Activated naive CD8-positive, alpha-beta T cell (primary cell): ENCODE data around the gene RASA3.
"Not testable (repeated sequence)": the region's sequence is repeated elsewhere in the genome, so short reads cannot be mapped to it uniquely, and the experiment has no call there.

Experiments used
- H3K27ac Mint-ChIP-seq: one replicate; pipeline ENCODE4 v1.8.0; 2021; ENCODE audit warnings: mixed read lengths
- H3K27me3 Mint-ChIP-seq: one replicate; pipeline ENCODE4 v1.8.0; 2021; ENCODE audit warnings: mixed read lengths
- H3K36me3 Mint-ChIP-seq: one replicate; pipeline ENCODE4 v1.8.0; 2021; ENCODE audit warnings: mixed read lengths
- H3K4me1 Mint-ChIP-seq: one replicate; pipeline ENCODE4 v1.8.0; 2021; ENCODE audit warnings: low read depth, mixed read lengths
- H3K4me3 Mint-ChIP-seq: one replicate; pipeline ENCODE4 v1.8.0; 2021; ENCODE audit warnings: mild to moderate bottlenecking, mixed read lengths
- H3K9me3 Mint-ChIP-seq: one replicate; pipeline ENCODE4 v1.8.0; 2021; ENCODE audit warnings: low read depth, mixed read lengths

RASA3 gene

DNA sequence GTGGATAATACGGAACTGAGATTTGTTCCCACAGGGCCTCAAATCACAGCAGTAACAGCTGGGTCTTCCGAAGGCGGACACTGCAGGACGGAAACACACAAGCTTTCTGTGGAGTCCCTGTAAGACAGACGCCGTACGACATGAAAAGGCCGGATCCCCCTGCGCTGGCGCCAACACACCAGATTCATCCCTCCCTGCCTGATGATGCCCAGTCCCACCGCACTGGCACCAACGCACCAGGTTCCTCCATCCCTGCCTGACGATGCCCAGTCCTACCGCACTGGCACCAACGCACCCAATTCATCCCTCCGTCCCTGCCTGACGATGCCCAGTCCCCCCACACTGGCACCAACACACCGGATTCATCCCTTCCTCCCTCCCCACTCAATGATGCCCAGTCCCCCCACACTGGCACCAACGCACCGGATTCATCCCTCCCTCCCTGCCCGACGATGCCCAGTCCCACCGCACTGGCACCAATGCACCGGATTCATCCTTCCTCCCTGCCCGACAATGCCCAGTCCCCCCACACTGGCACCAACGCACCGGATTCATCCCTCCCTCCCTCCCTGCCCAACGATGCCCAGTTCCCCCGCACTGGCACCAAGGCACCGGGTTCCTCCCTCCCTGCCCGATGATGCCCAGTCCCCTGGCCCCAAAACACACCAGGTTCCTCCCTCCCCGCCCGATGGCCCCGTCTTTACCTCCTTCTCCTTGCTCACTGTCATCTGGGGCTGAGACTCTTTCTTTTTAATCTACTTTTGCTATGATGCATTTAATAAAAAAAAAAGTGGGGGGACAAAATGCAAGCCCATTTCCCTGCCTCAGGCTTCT, 55.1 kb downstream of the RASA3 start:
- Mint-ChIP-seq H3K4me3 (no peak overlapping the region), H3K9me3 (no peaks in the 10 kb centered on the region), H3K36me3 (no peaks in the 10 kb centered on the region), H3K4me1 (peaks cover 52% of the 10 kb centered on the region), H3K27ac (peak overlapping the region; percentile 89), H3K27me3 (no peaks in the 10 kb centered on the region)

DNA sequence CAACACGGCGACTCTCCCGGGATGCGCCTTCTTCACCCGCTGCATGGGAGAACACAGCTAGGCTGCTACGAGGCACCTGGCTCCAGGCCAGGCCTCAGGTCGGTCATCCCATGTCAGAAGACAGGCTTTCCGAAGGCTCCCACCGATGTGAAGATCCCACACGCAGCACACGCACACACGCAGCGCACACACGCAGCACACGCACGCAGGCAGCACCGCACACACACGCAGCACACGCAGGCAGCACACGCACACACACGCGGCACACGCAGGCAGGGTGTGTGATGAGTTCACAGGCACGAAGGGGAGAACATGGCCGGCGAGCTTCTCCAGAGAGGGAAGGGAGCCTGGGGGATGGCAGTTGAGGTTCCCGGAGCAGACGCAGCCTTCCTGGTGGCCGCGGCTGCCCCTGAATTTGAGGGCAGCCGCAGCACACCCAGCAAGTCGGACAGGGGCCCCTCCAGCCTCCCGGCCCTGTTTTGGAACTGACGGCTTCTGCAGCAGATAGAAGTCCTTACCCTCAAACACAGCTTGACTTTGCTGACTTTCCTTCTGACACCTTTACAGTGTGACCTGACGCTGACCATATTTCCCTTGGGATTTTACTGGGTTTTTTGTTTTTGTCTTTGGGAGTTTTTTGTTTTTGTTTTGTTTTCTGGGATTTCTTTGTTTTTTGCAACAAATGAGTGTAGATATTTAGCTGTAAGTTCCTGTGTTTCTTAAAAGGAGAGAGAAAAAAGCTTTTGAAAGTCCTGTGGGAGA, 55.9 kb downstream of the RASA3 start:
- Mint-ChIP-seq H3K36me3 (no peaks in the 10 kb centered on the region), H3K4me3 (no peak overlapping the region), H3K27ac (peak overlapping the region; percentile 89), H3K27me3 (no peaks in the 10 kb centered on the region), H3K9me3 (no peaks in the 10 kb centered on the region), H3K4me1 (peaks cover 47% of the 10 kb centered on the region)

DNA sequence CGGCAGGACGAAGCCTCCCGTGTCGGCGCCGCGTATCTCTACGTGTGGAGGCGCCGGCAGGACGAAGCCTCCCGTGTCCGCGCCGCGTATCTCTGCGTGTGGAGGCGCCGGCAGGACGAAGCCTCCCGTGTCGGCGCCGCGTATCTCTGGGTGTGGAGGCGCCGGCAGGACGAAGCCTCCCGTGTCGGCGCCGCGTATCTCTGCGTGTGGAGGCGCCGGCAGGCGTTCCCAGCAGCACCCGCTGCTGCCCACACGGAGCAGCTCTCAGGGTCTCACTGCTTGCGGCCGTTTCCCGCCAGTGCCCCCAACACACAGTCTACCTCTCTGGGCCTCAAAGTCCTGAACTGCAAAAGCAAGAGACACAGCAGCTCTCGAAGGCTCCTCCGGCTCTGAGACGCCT, 56.6 kb downstream of the RASA3 start:
- not testable (repeated sequence) for H3K4me3 Mint-ChIP-seq, H3K27me3 Mint-ChIP-seq, H3K9me3 Mint-ChIP-seq, H3K36me3 Mint-ChIP-seq
- peak overlapping the region; percentile 28 for H3K27ac Mint-ChIP-seq
- peaks cover 44% of the 10 kb centered on the region for H3K4me1 Mint-ChIP-seq

DNA sequence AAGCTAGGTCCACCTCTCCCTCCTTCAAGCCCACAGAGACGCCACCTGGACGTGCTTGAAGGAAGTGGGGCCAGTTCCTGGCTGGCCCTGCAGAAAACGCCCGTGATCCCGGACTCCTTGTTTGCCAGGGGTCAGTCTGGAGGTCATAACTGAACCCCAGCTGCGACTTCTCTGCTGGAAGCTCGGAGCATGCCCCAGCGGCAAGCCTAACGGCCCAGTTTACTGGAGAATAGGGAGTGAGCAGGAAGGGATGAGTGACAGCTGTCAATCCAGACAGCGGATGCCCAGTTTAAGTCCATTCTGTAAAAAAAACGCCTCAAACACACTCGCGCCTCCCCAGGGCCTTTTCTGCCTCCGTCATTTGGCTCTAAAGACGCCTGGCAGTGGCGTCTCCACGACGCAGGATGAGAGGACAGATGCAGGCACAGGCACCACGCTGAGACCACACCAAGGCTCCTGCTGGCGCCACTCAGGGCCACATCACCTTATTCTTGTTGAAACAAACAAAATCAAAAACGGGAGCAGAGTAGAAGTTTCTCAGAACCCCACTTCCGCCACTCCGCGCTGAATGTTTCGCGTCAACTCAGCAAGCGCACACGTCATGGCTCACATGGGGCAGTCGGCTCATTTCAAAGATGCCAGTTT, 57.6 kb downstream of the RASA3 start:
- no peak overlapping the region for H3K4me3 Mint-ChIP-seq
- no peaks in the 10 kb centered on the region for H3K9me3 Mint-ChIP-seq
- H3K4me1 Mint-ChIP-seq = peaks cover 40% of the 10 kb centered on the region
- peak overlapping the region; percentile 66 for H3K27ac Mint-ChIP-seq
- H3K36me3 Mint-ChIP-seq = peaks cover 2% of the 10 kb centered on the region
- H3K27me3 Mint-ChIP-seq = no peaks in the 10 kb centered on the region

DNA sequence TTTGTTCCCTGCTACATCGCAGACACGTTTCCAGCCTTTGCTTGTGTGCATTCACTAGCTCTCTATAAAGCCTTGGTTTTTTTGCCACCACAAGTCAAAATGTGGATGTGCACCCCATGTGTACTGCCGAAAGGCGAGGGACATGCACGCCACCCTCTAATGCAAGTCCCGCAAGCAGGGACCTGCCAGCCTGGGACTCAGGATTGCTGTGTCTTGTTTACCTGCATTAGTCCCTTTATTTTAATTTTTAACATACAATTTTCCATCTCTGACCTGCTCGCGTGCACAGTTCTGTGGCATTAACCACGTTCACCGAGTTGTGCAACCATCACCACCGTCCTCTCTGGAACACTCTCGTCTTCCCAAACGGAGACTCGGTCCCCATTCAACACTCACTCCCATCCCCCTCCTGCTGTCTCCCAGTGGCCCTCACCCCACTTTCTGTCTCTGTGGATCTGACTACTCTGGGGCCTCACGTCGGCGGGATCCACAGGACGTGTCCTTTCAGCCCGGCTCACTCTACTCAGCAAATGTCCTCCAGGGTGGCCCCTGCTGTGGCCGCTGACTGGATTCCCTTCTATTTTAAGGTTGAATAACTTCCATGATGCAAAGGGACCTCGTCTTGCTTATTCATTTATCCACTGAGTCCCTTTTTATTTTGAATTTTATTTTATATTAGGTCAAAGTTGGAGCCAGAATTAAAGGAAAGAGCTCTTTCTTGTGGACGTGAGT, 58.4 kb downstream of the RASA3 start:
- H3K9me3 Mint-ChIP-seq = no peaks in the 10 kb centered on the region
- H3K36me3 Mint-ChIP-seq = peaks cover 2% of the 10 kb centered on the region
- peaks cover 39% of the 10 kb centered on the region for H3K4me1 Mint-ChIP-seq
- no peak overlapping the region for H3K4me3 Mint-ChIP-seq
- no peaks in the 10 kb centered on the region for H3K27me3 Mint-ChIP-seq
- peak overlapping the region; percentile 86 for H3K27ac Mint-ChIP-seq

DNA sequence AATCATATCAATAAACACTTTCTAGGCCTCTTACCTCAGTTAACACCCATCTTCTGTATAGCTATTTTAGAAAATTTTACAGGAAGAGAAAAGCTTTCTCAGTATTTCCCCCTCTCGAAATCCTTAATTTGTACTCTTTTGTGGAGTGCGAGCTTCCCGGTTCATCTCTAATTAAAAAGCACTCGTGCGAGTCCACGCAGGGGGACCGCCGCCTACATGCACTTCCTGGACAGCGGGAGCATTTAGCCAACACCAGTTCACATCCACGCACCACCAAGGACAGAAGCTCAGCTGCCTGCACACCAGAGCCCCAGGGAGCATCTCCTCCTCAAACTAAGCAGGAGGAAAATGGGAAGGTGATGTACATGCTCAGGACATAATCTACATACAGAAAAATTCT, 60.0 kb downstream of the RASA3 start:
- Mint-ChIP-seq H3K27ac (peak overlapping the region; percentile 82), H3K4me1 (peaks cover 39% of the 10 kb centered on the region), H3K27me3 (no peaks in the 10 kb centered on the region), H3K36me3 (peaks cover 2% of the 10 kb centered on the region), H3K4me3 (no peak overlapping the region), H3K9me3 (no peaks in the 10 kb centered on the region)

DNA sequence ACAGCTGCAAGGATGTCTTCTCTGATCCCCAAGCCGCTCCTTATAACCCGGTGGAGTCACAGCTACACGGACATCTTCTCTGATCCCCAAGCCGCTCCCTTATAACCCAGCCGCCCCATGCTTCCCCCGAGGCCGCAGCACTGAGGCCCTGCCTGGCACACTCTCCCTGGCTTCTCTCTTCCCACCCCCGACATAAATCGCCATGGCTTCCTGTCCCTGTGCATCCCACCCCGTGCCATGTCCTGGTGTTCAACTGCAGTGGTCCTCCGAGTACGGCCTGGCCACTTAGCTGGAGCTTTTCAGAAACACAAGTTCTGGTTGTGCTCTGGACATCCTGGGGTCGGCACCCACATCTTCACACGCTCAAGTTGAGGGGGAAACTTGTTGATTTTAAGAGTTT, 60.4 kb downstream of the RASA3 start:
- no peaks in the 10 kb centered on the region for H3K9me3 Mint-ChIP-seq
- peaks cover 2% of the 10 kb centered on the region for H3K36me3 Mint-ChIP-seq
- peak overlapping the region; percentile 82 for H3K27ac Mint-ChIP-seq
- peaks cover 40% of the 10 kb centered on the region for H3K4me1 Mint-ChIP-seq
- no peaks in the 10 kb centered on the region for H3K27me3 Mint-ChIP-seq
- H3K4me3 Mint-ChIP-seq = no peak overlapping the region

DNA sequence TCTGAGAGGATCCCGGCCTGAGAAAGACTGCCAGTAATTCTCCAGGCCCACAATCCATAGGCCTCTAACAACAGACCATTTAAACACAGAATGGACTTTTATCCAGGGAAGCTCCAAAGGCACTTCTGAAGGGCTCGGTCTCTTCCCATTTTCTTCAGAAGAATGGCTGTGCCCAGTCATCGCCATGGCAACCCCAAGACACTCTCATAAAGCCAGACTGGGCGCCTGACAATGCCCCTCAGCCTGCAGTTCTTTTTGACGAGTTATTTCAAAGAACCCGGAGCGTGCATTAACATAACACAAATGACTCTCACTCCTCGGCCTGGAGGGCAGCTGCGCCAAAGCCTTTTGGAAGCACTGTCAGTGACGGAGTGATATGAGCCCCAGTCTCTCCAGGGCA, 61.0 kb downstream of the RASA3 start:
- H3K9me3 Mint-ChIP-seq = no peaks in the 10 kb centered on the region
- peak overlapping the region; percentile 82 for H3K27ac Mint-ChIP-seq
- no peaks in the 10 kb centered on the region for H3K27me3 Mint-ChIP-seq
- H3K4me3 Mint-ChIP-seq = no peak overlapping the region
- peaks cover 39% of the 10 kb centered on the region for H3K4me1 Mint-ChIP-seq
- peaks cover 2% of the 10 kb centered on the region for H3K36me3 Mint-ChIP-seq

DNA sequence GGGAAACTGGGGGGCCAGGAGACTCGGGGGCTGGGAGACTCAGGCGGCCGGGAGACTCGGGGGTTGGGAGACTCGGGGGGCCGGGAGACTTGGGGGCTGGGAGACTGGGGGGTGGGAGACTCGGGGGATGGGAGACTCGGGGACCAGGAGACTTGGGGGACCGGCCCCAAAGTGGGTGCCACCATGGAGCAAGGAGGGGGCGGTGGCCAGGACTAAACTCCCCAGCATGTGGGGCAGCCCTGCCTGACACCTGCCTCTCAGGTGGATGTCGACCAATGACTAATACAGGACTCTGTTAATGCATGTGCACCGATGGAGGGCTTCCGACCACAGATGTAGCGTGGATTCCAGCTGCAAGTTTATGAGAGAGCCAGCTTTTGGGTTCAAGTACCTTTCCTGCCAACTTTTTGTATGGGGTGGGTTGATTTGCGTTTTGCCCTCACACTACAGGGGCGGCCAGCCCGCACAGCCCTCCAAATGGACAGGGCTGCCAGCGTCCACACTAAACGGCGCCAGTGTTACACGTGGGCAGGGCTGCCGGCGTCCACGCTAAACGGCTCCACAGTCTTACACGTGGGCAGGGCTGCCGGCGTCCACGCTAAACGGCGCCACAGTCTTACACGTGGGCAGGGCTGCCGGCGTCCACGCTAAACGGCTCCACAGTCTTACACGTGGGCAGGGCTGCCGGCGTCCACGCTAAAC, 62.2 kb downstream of the RASA3 start:
- Mint-ChIP-seq H3K4me1 (peaks cover 49% of the 10 kb centered on the region), H3K4me3 (no peak overlapping the region), H3K36me3 (peaks cover 2% of the 10 kb centered on the region), H3K9me3 (no peaks in the 10 kb centered on the region), H3K27me3 (no peaks in the 10 kb centered on the region), H3K27ac (no peak overlapping the region)

DNA sequence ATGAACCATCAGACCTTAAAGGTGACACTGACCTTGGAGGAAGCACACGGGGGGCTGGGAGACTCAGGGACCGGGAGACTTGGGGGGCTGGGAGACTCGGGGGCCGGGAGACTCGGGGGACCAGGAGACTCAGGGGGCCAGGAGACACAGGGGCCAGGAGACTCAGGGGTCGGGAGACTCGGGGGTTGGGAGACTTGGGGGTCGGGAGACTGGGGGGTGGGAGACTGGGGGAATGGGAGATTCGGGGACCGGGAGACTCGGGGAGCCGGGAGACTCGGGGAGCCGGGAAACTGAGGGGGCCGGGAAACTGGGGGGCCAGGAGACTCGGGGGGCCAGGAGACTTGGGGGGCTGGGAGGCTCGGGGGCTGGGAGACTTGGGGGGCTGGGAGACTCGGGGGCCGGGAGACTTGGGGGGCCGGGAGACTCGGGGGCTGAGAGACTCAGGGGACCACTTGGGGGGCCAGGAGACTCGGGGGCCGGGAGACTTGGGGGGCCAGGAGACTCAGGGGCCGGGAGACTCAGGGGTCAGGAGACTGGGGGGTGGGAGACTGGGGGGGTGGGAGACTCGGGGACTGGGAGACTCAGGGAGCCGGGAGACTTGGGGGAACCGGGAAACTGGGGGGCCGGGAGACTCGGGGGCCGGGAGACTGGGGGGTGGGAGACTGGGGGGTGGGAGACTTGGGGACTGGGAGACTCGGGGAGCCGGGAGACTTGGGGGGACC, 62.9 kb downstream of the RASA3 start:
- Mint-ChIP-seq H3K36me3 (peaks cover 2% of the 10 kb centered on the region), H3K4me3 (no peak overlapping the region)

DNA sequence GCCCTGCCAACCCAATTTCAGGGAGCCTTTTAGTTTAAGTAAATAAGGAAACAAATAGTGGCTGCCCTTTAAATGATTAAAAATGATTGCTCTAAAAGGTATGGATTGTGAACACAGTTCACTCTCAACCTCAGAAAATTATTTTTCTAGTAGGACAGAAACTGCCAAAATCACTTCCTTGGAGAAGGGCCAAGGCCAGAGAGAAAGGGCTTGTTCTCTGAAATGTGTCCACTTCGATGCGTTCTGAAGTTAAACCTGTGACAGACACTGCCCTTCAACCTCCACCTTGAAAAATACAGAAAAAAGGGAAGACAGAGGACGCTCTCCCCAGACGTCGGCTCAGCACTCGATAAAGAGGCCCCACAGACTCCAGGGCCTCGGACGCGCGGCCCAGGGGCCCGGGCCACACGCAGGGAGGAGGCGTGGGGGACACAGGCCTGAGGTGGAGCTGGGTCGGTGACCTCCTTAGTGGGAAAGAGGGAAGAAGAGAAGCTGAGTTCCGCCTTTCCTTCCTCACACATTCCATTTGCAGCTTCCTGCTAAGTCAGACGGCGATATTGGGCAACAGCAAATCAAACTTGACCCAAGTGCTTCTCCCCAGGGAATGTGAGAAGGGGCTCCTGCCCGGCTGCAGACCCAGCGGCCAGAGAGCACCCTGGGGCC, 63.6 kb downstream of the RASA3 start:
- Mint-ChIP-seq H3K27ac (peak overlapping the region; percentile 95), H3K4me1 (peaks cover 57% of the 10 kb centered on the region), H3K36me3 (peaks cover 2% of the 10 kb centered on the region), H3K4me3 (peak overlapping the region; percentile 85), H3K9me3 (no peaks in the 10 kb centered on the region), H3K27me3 (no peaks in the 10 kb centered on the region)

More for the DNA sequence above, 62.9 kb downstream of the RASA3 start:
- Mint-ChIP-seq H3K27me3 (no peaks in the 10 kb centered on the region), H3K27ac (peak overlapping the region; percentile 95), H3K4me1 (peaks cover 53% of the 10 kb centered on the region), H3K9me3 (no peaks in the 10 kb centered on the region)

DNA sequence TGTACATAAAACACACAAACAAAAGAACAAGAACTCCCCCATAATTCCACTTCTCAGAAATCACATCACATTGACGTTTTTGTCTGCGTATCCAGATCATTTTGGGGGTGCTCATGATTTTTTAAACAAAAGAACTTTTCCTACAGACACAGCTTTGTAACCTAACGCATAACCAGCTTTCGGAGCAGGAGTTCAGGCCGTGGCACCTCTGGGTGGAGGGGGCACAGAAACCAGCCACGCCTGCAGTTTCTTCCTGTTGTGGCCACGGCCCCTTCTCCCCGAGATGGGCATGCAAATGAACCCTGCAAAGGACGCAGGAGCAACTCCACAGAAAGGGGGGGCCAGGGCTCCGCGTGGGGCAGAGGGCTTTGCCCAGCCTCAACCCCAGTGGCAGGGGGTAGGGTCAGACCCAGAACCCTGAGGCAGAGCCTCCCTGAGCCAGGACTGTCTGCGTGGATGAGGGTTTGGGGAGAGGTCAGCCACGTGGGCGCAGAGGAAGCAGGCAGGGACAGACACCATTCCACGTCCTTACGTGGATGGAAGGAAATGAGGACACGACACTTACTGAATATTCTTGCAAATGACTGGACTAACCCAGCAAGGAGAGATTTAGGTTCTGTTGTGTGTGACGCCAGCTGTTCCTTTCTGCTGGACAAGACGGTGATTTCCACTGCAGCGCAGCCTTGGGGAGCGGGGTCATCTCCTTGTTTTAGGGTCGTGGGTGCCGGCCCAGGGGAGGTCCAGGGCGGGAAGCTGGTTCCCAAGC, 64.4 kb downstream of the RASA3 start:
- Mint-ChIP-seq H3K4me1 (peaks cover 59% of the 10 kb centered on the region), H3K27me3 (no peaks in the 10 kb centered on the region), H3K36me3 (peaks cover 2% of the 10 kb centered on the region)

More for the DNA sequence above, 64.4 kb downstream of the RASA3 start:
- H3K9me3 Mint-ChIP-seq = no peaks in the 10 kb centered on the region
- H3K27ac Mint-ChIP-seq = peak overlapping the region; percentile 95
- peak overlapping the region; percentile 85 for H3K4me3 Mint-ChIP-seq
